ENCODE results near the gene NOL4. TPM values are rescaled to one million over a fixed set of nuclear protein-coding genes. Genes with fewer than 3 reads are reported as not detected.
A peak's percentile ranks its signal among the peaks of the same experiment; 100 is the strongest.
"Not testable (repeated sequence)": the region's sequence is repeated elsewhere in the genome, so short reads cannot be mapped to it uniquely, and the experiment has no call there.

The NOL4 gene, protein sequence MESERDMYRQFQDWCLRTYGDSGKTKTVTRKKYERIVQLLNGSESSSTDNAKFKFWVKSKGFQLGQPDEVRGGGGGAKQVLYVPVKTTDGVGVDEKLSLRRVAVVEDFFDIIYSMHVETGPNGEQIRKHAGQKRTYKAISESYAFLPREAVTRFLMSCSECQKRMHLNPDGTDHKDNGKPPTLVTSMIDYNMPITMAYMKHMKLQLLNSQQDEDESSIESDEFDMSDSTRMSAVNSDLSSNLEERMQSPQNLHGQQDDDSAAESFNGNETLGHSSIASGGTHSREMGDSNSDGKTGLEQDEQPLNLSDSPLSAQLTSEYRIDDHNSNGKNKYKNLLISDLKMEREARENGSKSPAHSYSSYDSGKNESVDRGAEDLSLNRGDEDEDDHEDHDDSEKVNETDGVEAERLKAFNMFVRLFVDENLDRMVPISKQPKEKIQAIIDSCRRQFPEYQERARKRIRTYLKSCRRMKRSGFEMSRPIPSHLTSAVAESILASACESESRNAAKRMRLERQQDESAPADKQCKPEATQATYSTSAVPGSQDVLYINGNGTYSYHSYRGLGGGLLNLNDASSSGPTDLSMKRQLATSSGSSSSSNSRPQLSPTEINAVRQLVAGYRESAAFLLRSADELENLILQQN
- total RNA-seq, result 1 to 10 TPM in 2 of 4 donors, under 1 TPM in 2; 0.16 to 1.4 (median 0.87) TPM
- under 1 TPM in 2 of 3 donors, not detected in 1; 0.17 to 0.60 TPM for polyA plus RNA-seq

DNA sequence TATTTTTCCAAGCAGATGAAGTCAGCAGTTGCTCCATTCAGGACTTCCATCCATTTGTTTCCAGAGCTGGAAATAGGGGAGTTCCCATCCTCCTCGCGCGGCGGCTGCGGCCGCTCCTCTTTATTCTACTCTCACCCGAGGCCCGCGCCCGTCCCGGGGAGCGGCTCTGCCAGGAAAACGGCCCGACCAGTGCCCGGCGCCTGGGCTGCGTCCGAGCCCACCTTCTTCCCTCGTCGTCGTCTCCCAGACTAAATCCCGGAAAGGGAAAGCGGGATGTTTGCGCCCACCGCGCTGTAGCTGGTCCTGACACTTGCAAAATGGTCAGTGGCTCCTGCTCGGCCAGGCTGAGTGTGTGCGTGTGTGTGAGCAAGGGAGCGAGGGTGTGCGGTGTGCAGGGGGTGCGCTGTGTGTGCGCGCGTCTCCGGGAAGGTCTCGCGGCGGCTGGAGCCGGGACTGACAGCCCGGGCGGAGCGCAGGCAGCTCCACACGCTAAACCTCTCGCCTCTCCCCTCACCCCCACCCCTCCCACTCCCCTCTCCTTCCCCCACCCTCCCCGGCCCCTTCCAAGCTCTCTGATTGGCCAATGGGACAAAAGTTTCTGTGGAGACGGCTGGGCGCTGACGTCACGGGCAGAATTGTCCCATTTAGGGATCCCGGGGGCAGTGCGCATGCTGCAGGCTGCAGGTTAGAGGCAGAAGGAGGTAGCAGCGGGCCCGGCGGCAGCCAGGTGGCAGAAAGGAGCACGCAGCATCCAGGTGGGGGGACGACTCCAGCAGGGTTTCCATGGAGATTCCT is at the start of gene NOL4:
TSS of gene NOL4 (minus strand) at position 491 of the 795 bp plus-strand sequence. CDS start 1,660 bp downstream, outside the sequence.
- Histone ChIP-seq H3K4me1 (peaks cover 0 to 36% (median 36%) of the 10 kb centered on the region in 4 donors), H3K27me3 (peaks cover 5 to 63% (median 28%) of the 10 kb centered on the region in 3 donors), H3K4me3 (peak within 1 kb of the TSS; percentile 18 to 54 (median 41)), H3K27ac (no peak within 1 kb of the TSS), H3K9me3 (no peaks in the 10 kb centered on the region), H3K36me3 (no peaks in the 10 kb centered on the region)
- TF ChIP-seq POLR2A (IDR thresholded peaks at IDR 0.05) (no peak), POLR2AphosphoS5 (IDR thresholded peaks at IDR 0.05) (no peak), EP300 (IDR thresholded peaks at IDR 0.05) (no peak)
- TF ChIP-seq, protein P1, sequence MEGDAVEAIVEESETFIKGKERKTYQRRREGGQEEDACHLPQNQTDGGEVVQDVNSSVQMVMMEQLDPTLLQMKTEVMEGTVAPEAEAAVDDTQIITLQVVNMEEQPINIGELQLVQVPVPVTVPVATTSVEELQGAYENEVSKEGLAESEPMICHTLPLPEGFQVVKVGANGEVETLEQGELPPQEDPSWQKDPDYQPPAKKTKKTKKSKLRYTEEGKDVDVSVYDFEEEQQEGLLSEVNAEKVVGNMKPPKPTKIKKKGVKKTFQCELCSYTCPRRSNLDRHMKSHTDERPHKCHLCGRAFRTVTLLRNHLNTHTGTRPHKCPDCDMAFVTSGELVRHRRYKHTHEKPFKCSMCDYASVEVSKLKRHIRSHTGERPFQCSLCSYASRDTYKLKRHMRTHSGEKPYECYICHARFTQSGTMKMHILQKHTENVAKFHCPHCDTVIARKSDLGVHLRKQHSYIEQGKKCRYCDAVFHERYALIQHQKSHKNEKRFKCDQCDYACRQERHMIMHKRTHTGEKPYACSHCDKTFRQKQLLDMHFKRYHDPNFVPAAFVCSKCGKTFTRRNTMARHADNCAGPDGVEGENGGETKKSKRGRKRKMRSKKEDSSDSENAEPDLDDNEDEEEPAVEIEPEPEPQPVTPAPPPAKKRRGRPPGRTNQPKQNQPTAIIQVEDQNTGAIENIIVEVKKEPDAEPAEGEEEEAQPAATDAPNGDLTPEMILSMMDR (IDR thresholded peaks at IDR 0.05), result peak in 1 of 4 experiments; percentile 15
- 1 to 2% methylated on average over 56 of the region's 56 CpGs for WGBS, 2 donors
- intact Hi-C loops (cut with DNase I), result no loop called here
- peak; percentile 67 for DNase-seq

DNA sequence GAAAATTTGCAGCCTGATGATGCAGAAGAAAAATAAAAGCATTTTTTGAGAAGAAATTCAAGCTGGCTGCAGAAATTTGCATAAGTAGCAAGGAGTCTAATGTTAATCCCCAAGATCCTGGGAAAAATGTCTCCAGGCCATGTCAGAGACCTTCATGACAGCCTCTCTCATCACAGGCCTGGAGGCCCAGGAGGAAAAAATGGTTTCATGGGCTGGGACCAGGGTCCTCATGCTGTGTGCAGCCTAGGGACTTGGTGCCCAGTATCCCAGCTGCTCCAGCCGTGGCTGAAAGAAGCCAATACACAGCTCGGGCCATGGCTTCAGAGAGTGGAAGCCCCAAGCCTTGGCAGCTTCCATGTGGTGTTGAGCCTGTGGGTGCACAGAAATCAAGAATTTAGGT is 41.3 kb upstream of the NOL4 start:
- WGBS, 2 donors, result 84 to 89% methylated on average over 2 of the region's 2 CpGs
- H3K4me1 ChIP-seq; H3K9me3 ChIP-seq; H3K27ac ChIP-seq; intact Hi-C loops (cut with DNase I); H3K36me3 ChIP-seq; H3K27me3 ChIP-seq; DNase-seq; H3K4me3 ChIP-seq: not testable (repeated sequence)

DNA sequence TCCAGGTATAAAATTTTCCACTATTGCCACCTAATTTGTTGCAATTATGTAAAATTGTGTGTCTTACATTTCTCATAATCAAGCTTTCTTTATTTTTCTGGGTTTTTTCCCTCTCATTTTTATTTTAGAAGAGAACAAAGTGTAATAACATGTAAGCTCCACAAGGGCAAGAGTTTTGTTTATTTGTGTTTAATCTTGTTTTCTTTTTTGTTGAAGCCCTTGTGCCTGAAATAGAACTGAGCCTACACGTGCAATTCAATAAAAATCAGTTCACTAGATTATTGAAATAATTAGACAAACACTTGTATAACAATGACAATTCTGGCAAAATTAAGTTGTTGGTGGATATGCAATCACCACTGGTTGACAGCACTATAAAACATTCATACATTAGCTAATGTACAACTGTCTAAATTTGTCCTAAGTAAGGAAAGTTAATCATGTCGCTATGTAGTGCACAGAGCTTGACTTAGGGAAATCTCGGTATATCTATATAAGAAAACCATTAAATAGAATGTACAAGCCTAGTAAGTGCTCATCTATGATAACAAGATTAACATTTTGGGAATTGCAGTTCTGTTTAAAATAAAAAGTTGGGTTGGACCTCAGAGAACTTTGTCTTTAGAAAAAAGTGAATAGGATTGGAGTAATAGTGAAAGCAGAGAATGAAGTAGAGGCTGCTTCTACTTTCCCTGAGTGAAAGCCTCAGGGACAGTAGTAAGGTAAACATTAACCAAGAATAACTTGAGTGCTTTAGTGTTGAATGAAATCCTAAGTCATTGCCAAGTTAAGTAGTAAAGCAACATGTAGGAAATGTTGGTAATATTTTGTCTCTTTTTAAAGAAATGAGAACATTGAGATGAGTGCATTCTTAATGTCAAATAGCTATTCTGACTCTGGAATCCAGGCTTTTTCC is 37.4 kb upstream of the NOL4 start:
- Histone ChIP-seq H3K9me3 (peaks cover 0 to 7% (median 0%) of the 10 kb centered on the region in 4 donors), H3K4me1 (no peaks in the 10 kb centered on the region), H3K36me3 (no peaks in the 10 kb centered on the region), H3K4me3 (no peak overlapping the region), H3K27ac (no peak overlapping the region), H3K27me3 (no peaks in the 10 kb centered on the region)
- TF ChIP-seq POLR2AphosphoS5 (IDR thresholded peaks at IDR 0.05) (no peak), POLR2A (IDR thresholded peaks at IDR 0.05) (no peak), EP300 (IDR thresholded peaks at IDR 0.05) (no peak)
- TF ChIP-seq, protein P1 (IDR thresholded peaks at IDR 0.05), result no peak
- no peak for DNase-seq
- 21 to 59% methylated on average over 3 of the region's 3 CpGs for WGBS, 2 donors
- intact Hi-C loops (cut with DNase I), result no loop called here

DNA sequence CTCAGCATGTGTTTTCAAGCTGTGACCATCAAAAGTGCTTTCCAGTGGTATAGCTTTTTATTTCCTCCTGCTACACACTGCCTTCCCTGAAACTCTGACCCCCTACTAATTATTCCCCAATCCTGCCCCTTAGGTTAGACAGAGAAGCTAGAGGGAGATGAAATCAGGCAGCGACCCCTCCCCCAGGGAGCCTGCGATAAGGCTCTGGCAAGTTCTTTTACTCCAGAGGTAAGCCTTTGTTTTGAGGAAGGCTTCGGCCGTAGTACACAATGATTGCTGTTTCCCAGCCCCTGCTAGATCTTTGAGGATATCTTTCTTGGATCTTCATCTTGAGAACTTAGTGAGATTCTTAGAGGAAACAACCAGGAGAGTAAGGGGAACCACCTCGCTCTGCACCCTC is 33.5 kb upstream of the NOL4 start:
- Histone ChIP-seq H3K27ac (no peak overlapping the region), H3K36me3 (no peaks in the 10 kb centered on the region), H3K4me3 (no peak overlapping the region), H3K27me3 (no peaks in the 10 kb centered on the region), H3K4me1 (no peaks in the 10 kb centered on the region), H3K9me3 (no peaks in the 10 kb centered on the region)
- DNase-seq, result no peak
- intact Hi-C loops (cut with DNase I), result no loop called here
- 64 to 85% methylated on average over 5 of the region's 5 CpGs for WGBS, 2 donors
- TF ChIP-seq EP300 (IDR thresholded peaks at IDR 0.05) (no peak), POLR2A (IDR thresholded peaks at IDR 0.05) (no peak), POLR2AphosphoS5 (IDR thresholded peaks at IDR 0.05) (no peak)
- TF ChIP-seq, protein P1 (IDR thresholded peaks at IDR 0.05), result no peak

All from sigmoid colon (tissue), 7 donors.